Neuronal stem cell (in vitro differentiated cells): ENCODE measurements around the gene CCDC32.

ENCODE experiments used
- DNase-seq: peaks from one replicate; pipeline ENCODE4 v3.0.0-alpha.2; 2013; ENCODE audit warnings: low spot score
- H2AFZ ChIP-seq: one replicate; pipeline ENCODE4 v1.6.1; 2013; ENCODE audit warnings: mild to moderate bottlenecking, low read length, inconsistent platforms
- H2AK5ac ChIP-seq: 2 replicates; pipeline ENCODE4 v1.6.1; 2013; ENCODE audit warnings: low read depth, mild to moderate bottlenecking, inconsistent platforms, low read length, moderate library complexity, mixed read lengths
- H2BK120ac ChIP-seq: 2 replicates; pipeline ENCODE4 v1.6.1; 2013; ENCODE audit warnings: low read depth, mild to moderate bottlenecking, inconsistent platforms, low read length, moderate library complexity, mixed read lengths
- H2BK12ac ChIP-seq: one replicate; pipeline ENCODE4 v1.6.1; 2013; ENCODE audit warnings: low read length, inconsistent platforms
- H2BK15ac ChIP-seq: 2 replicates; pipeline ENCODE4 v1.6.1; 2013; ENCODE audit warnings: mild to moderate bottlenecking, low read length, inconsistent platforms, mixed read lengths
- H2BK5ac ChIP-seq: one replicate; pipeline ENCODE4 v1.6.1; 2013; ENCODE audit warnings: inconsistent platforms, mild to moderate bottlenecking, low read length, moderate library complexity
- H3K14ac ChIP-seq: one replicate; pipeline ENCODE4 v1.6.1; 2013; ENCODE audit warnings: low read length, inconsistent platforms
- H3K18ac ChIP-seq: 2 replicates; pipeline ENCODE4 v1.6.1; 2013; ENCODE audit warnings: low read length, inconsistent platforms
- H3K23ac ChIP-seq: 2 replicates; pipeline ENCODE4 v1.6.1; 2013; ENCODE audit warnings: low read depth, mild to moderate bottlenecking, mixed read lengths, low read length, inconsistent platforms; ENCODE audit not compliant: poor library complexity
- H3K27ac ChIP-seq: replicated peaks from 3 replicates; pipeline ENCODE4 v1.5.1; 2013; ENCODE audit warnings: low read length, inconsistent platforms
- H3K27me3 ChIP-seq, 3 experiments: 2 replicates each; pipeline ENCODE4 v1.6.1; 2013; ENCODE audit warnings: low read length in 3 of 3, mild to moderate bottlenecking in 2 of 3, inconsistent platforms in 1 of 3, low read depth in 1 of 3, mixed read lengths in 1 of 3, moderate library complexity in 1 of 3; ENCODE audit not compliant: control insufficient read depth in 3 of 3, insufficient read depth in 3 of 3
- H3K36me3 ChIP-seq, 2 donors: replicated peaks in 1 of 2; 2 replicates each; pipeline ENCODE4 v1.6.1; 2013; ENCODE audit warnings: low read length in 2 of 2; ENCODE audit not compliant: control insufficient read depth in 2 of 2, insufficient read depth in 2 of 2
- H3K4ac ChIP-seq: 2 replicates; pipeline ENCODE4 v1.6.1; 2013; ENCODE audit warnings: inconsistent platforms, mild to moderate bottlenecking, low read length, moderate library complexity
- H3K4me1 ChIP-seq, 2 donors: 1 replicate in 1 of 2; 2 replicates in 1 of 2; pipeline ENCODE4 v1.6.1; 2013; ENCODE audit warnings: low read length in 2 of 2, low read depth in 1 of 2; ENCODE audit not compliant: control insufficient read depth in 2 of 2, insufficient read depth in 1 of 2
- H3K4me2 ChIP-seq: one replicate; pipeline ENCODE4 v1.6.1; 2013; ENCODE audit warnings: mild to moderate bottlenecking, low read length, inconsistent platforms; ENCODE audit not compliant: insufficient read depth, poor library complexity, severe bottlenecking
- H3K4me3 ChIP-seq, 2 donors: 2 replicates each; pipeline ENCODE4 v1.5.1; 2013; ENCODE audit warnings: low read length in 2 of 2, mild to moderate bottlenecking in 2 of 2, inconsistent platforms in 1 of 2, moderate library complexity in 1 of 2
- H3K79me1 ChIP-seq: one replicate; pipeline ENCODE4 v1.6.1; 2013; ENCODE audit warnings: low read depth, mild to moderate bottlenecking, inconsistent platforms, low read length, moderate library complexity
- H3K9ac ChIP-seq: one replicate; pipeline ENCODE4 v1.6.1; 2013; ENCODE audit warnings: mild to moderate bottlenecking, low read depth, low read length, inconsistent platforms; ENCODE audit not compliant: poor library complexity
- H3K9me3 ChIP-seq, 2 donors: replicated peaks in 1 of 2; 2 replicates each; pipeline versions ENCODE3 to v1.6.1; 2013; ENCODE audit warnings: low read length in 2 of 2, mild to moderate bottlenecking in 2 of 2, inconsistent platforms in 1 of 2, low read depth in 1 of 2, mixed read lengths in 1 of 2, moderate library complexity in 1 of 2; ENCODE audit not compliant: control insufficient read depth in 2 of 2, insufficient read depth in 1 of 2
- H4K8ac ChIP-seq: one replicate; pipeline ENCODE4 v1.6.1; 2013; ENCODE audit warnings: low read depth, mild to moderate bottlenecking, inconsistent platforms, low read length, moderate library complexity
- H4K91ac ChIP-seq: one replicate; pipeline ENCODE4 v1.6.1; 2013; ENCODE audit warnings: low read length, low read depth, mild to moderate bottlenecking, inconsistent platforms; ENCODE audit not compliant: poor library complexity
- WGBS, 2 donors: extraction: QIAGEN DNeasy Blood & Tissue Kit; methylation state at CpG; one replicate each; pipeline ENCODE4 v1.1.7; 2013; ENCODE audit warnings: missing lambda C conversion rate in 2 of 2, mixed read lengths in 1 of 2; ENCODE audit not compliant: insufficient read length in 2 of 2, insufficient replicate concordance in 1 of 2; ENCODE audit errors: extremely low coverage in 2 of 2; 5-methylcytosine and 5-hydroxymethylcytosine counted together

The CCDC32 gene

DNA sequence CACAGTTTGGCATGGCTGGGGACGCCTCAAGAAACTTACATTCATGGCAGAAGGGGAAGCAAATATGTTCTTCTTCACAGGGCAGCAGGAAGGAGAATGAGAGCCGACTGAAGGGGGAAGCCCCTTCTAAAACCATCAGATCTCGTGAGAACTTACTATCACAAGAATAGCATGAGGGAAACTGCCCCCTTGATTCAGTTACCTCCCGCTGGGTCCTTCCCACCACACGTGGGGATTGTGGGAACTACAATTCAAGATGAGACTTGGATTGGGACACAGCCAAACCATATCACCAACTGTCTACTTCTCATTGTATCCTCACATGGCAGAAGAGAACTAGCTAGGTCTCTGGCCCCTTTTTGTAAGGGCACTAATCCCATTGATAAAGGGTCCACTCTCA is 30.5 kb downstream of the CCDC32 start:
- no peak overlapping the region for H2BK12ac ChIP-seq
- no peak overlapping the region for H3K4me3 ChIP-seq
- H3K4me1 ChIP-seq: peaks cover 7% of the 10 kb centered on the region in 2 donors
- no peak overlapping the region for H3K27ac ChIP-seq
- H3K4ac ChIP-seq: no peak overlapping the region
- no peak overlapping the region for H2BK5ac ChIP-seq
- H3K27me3 ChIP-seq: no peaks in the 10 kb centered on the region
- H3K4me2 ChIP-seq: no peak overlapping the region
- H3K23ac ChIP-seq: no peak overlapping the region
- H3K9me3 ChIP-seq: no peaks in the 10 kb centered on the region
- no CpG with 5 or more reads among the region's 5 CpGs for WGBS, 2 donors
- no peak overlapping the region for H4K8ac ChIP-seq
- H2BK120ac ChIP-seq: no peak overlapping the region
- DNase-seq: no peak
- H4K91ac ChIP-seq: no peak overlapping the region
- H2AFZ ChIP-seq: no peak overlapping the region
- no peaks in the 10 kb centered on the region for H3K36me3 ChIP-seq
- no peak overlapping the region for H3K18ac ChIP-seq
- no peak overlapping the region for H2BK15ac ChIP-seq
- H2AK5ac ChIP-seq: no peak overlapping the region
- no peak overlapping the region for H3K9ac ChIP-seq
- no peak overlapping the region for H3K14ac ChIP-seq
- H3K79me1 ChIP-seq: no peaks in the 10 kb centered on the region

DNA sequence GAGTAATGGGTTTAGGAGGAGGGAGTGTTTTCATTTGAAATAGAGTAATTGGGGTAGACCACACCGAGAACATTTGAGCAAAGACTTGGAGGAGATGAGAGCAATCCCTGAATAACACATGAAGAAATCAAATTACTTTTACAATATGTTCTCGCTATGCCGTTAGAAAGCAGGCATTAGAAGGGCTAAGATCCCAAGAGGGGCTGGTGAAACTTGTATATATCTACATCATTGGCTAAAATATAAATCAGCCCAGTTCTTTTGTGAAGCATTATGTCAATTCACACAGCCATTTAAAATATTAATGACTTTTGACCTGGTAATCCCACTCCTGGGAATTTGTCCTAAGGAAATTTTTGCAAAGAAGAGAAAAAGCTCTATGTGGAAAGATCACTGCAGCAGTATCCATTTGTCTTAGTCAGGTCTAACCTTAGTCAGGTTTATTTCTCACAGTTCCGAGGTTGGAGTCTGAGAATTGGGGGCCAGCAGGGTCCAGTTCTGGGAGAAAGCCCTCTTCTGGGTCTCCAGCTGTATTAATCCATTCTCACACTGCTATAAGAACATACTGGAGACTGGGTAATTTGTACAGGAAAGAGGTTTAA is 31.0 kb downstream of the CCDC32 start:
- no CpG with 5 or more reads among the region's 4 CpGs for WGBS, 2 donors
- no peak overlapping the region for H4K91ac ChIP-seq
- no peaks in the 10 kb centered on the region for H3K79me1 ChIP-seq
- H3K23ac ChIP-seq: no peak overlapping the region
- no peak overlapping the region for H2AK5ac ChIP-seq
- no peak overlapping the region for H2AFZ ChIP-seq
- no peaks in the 10 kb centered on the region for H3K36me3 ChIP-seq
- H3K9ac ChIP-seq: no peak overlapping the region
- no peak overlapping the region for H2BK5ac ChIP-seq
- H3K4me2 ChIP-seq: no peak overlapping the region
- no peak overlapping the region for H2BK15ac ChIP-seq
- no peak overlapping the region for H2BK120ac ChIP-seq
- no peak overlapping the region for H2BK12ac ChIP-seq
- DNase-seq: no peak
- no peak overlapping the region for H3K4me3 ChIP-seq
- no peak overlapping the region for H3K14ac ChIP-seq
- no peak overlapping the region for H3K4ac ChIP-seq
- no peak overlapping the region for H4K8ac ChIP-seq
- H3K18ac ChIP-seq: no peak overlapping the region
- peaks cover 2% of the 10 kb centered on the region in 2 donors for H3K4me1 ChIP-seq
- no peak overlapping the region for H3K27ac ChIP-seq
- no peaks in the 10 kb centered on the region for H3K9me3 ChIP-seq
- no peaks in the 10 kb centered on the region for H3K27me3 ChIP-seq

DNA sequence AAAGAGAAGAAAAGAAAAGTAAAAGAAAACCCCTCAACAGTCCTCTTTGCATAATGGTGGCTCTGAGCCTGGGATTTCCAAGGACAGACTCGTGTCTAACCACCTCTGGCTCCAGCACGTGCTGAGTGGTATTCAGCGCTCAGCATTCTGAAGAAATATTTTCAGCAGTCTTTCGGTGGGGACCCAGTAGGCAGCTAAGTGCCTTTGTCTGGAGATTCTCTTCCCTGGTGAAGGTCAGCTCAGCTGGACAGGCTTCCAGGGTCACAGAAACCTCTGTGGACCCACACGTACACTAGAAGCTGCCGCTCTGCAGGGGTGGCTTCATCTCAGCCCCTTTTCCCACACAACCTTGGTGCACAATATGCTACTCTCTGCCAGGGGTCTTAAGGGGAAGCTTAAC is 36.0 kb downstream of the CCDC32 start:
- no peak overlapping the region for H4K8ac ChIP-seq
- H3K9me3 ChIP-seq: no peaks in the 10 kb centered on the region
- H2BK12ac ChIP-seq: no peak overlapping the region
- no peak overlapping the region for H2AFZ ChIP-seq
- H3K27ac ChIP-seq: no peak overlapping the region
- no peaks in the 10 kb centered on the region for H3K4me1 ChIP-seq
- H3K18ac ChIP-seq: no peak overlapping the region
- H4K91ac ChIP-seq: no peak overlapping the region
- no peak overlapping the region for H3K9ac ChIP-seq
- no peaks in the 10 kb centered on the region for H3K27me3 ChIP-seq
- H2AK5ac ChIP-seq: no peak overlapping the region
- no peak overlapping the region for H2BK5ac ChIP-seq
- no CpG with 5 or more reads among the region's 6 CpGs for WGBS, 2 donors
- no peak overlapping the region for H2BK120ac ChIP-seq
- H2BK15ac ChIP-seq: no peak overlapping the region
- DNase-seq: no peak
- H3K79me1 ChIP-seq: no peaks in the 10 kb centered on the region
- no peak overlapping the region for H3K4ac ChIP-seq
- H3K4me2 ChIP-seq: no peak overlapping the region
- H3K4me3 ChIP-seq: no peak overlapping the region
- no peaks in the 10 kb centered on the region for H3K36me3 ChIP-seq
- no peak overlapping the region for H3K23ac ChIP-seq
- no peak overlapping the region for H3K14ac ChIP-seq

DNA sequence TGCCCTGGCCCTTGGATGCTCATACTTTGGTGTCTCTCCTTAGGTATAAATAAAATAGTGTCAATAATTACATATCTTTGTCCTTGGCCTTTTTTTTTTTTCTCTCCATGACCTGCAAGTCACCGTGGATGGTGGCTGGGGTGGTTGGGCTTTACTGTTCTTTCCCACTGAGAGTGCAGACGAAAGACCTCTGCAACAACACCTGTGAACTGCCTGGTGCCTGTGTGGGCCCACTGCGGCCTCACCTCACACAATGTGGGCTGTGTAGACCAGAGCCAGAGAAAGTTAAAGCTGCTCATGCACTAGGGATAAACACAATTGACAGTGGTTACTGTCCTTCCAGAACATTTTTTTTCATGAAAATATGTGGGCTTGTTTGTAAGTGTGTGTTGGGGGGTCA is 39.0 kb downstream of the CCDC32 start:
- Histone ChIP-seq H3K4me1 (no peaks in the 10 kb centered on the region), H3K9ac (no peak overlapping the region), H3K36me3 (no peaks in the 10 kb centered on the region), H3K23ac (no peak overlapping the region), H4K8ac (no peak overlapping the region), H3K4me3 (no peak overlapping the region), H3K14ac (no peak overlapping the region), H3K79me1 (no peaks in the 10 kb centered on the region), H2BK120ac (no peak overlapping the region), H2BK5ac (no peak overlapping the region), H3K4me2 (no peak overlapping the region), H3K27ac (no peak overlapping the region), H3K18ac (no peak overlapping the region), H2BK12ac (no peak overlapping the region), H3K9me3 (no peaks in the 10 kb centered on the region), H2AFZ (no peak overlapping the region), H3K4ac (no peak overlapping the region), H2BK15ac (no peak overlapping the region), H4K91ac (no peak overlapping the region), H3K27me3 (no peaks in the 10 kb centered on the region), H2AK5ac (no peak overlapping the region)
- no CpG with 5 or more reads among the region's 3 CpGs for WGBS, 2 donors
- DNase-seq: no peak
